GM12872 (cell line): ENCODE data around the gene TLR1.
A peak's percentile ranks its signal among the peaks of the same experiment; 100 is the strongest.

Experiments
- TF ChIP-seq, protein P1 (sequence below): IDR thresholded peaks from 3 replicates; pipeline ENCODE4 v1.5.1; 2011; ENCODE audit warnings: low read depth, mild to moderate bottlenecking, low read length, moderate library complexity; ENCODE audit not compliant: insufficient read depth

Gene TLR1

DNA sequence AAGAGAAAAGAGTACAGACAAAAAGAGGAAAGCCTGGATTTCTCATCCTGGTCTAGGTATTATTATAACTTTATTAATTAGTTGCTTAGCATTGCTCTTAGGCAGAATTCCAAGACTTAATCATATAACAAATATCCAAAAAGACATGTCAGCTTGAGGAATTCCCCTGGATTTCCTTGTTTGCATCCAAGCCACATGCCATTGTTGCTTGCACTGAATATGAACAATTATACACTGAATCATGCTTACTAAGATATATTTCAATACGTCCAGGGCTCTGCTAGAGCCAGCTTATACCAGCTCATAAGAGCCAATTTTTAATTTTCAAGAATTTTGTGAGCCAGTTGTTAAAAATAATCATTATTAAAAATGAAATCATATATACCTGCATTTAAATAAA, 16.3 kb downstream of the TLR1 start:
- TF ChIP-seq, protein P1, sequence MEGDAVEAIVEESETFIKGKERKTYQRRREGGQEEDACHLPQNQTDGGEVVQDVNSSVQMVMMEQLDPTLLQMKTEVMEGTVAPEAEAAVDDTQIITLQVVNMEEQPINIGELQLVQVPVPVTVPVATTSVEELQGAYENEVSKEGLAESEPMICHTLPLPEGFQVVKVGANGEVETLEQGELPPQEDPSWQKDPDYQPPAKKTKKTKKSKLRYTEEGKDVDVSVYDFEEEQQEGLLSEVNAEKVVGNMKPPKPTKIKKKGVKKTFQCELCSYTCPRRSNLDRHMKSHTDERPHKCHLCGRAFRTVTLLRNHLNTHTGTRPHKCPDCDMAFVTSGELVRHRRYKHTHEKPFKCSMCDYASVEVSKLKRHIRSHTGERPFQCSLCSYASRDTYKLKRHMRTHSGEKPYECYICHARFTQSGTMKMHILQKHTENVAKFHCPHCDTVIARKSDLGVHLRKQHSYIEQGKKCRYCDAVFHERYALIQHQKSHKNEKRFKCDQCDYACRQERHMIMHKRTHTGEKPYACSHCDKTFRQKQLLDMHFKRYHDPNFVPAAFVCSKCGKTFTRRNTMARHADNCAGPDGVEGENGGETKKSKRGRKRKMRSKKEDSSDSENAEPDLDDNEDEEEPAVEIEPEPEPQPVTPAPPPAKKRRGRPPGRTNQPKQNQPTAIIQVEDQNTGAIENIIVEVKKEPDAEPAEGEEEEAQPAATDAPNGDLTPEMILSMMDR = no peak

DNA sequence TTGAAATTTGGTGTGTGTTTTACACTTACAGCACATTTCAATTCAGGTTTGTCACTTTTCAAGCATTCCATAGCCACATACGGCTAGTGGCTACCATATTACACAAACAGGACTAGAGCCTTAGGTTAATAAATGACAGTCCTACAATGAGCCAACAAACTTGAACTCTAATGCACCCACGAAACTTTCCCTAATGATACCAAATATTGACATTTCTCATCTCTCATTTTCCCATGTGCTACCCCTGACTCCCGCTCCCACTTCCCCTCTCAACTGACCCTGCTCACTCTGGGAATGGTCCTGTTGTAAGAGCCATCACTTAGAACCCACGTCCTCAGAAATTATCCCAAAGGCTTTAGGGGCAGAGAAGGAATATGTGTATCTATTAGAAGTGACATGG, 16.9 kb downstream of the TLR1 start:
- TF ChIP-seq, protein P1 = no peak

DNA sequence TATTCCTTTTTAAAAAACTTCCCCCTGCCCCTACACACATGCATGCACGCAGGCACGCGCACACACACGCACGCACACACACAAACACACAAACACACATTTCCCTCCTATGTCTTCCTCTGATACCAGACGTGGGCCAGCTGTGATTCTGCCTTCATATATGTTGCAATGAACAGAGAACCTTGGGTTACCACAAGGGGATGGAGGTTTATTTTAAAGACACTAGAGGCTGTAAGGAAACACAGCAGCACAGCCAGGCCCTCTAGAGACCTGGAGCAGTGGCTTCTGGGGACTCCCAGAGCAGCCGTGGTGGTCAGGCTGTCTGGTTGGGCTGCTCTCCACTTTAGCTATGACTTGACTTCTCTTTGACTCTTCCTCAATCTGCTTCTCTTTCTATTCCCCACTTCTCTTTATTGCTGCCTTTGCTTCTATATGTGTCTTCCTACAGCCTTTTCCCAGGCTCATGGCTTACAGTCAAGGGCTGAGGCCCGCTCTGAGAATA, 18.6 kb downstream of the TLR1 start:
- TF ChIP-seq, protein P1 = no peak

DNA sequence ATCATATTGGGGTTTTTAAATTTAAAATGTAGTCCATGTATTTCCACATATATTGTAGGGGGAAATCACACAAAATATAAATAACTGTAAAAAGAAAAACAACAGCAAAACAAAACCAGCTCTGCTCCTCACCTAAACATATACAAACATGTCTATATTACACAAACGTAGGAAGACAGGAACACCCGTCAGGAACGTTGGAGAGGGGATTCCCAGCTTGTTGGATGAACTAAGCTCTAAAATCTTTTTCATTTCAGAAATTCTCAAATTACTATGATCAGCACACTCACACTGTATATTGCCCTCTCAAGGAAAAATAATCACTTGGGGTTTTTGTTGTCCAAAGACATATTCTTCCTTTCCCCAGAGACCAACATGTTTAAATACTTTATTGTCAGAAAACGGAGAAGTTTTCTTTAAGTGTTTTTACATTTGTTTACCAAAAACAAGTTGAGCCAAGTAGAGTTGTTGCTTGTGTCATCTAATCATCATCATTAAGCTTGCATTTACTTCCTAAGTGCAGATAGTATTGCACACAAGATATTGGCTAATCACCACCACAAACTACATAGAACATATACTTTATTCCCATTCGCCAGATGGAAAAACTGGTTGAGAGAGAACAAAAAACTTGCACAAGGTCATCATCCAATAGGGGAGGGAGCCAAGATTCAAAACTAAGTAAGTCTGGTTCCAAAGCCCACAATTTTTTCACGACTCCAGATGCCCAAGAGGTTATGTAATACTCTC, 19.4 kb downstream of the TLR1 start:
- TF ChIP-seq, protein P1 = no peak

DNA sequence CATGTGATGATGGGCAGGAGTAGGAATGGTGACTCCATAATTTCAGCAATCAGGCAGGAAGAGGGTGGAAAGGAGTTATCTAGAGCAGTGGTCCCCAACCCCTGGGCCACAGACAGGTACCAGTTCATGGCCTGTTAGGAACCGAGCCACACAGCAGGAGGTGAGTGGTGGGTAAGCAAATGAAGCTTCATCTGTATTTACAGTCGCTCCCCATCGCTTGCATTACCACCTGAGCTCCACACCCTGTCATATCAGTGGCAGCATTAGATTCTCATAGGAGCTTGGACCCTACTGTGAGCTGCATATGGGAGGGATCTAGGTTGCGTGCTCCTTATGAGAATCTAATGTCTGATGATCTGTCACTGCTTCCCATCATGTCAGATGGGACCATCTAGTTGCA, 20.4 kb downstream of the TLR1 start:
- TF ChIP-seq, protein P1 = no peak

DNA sequence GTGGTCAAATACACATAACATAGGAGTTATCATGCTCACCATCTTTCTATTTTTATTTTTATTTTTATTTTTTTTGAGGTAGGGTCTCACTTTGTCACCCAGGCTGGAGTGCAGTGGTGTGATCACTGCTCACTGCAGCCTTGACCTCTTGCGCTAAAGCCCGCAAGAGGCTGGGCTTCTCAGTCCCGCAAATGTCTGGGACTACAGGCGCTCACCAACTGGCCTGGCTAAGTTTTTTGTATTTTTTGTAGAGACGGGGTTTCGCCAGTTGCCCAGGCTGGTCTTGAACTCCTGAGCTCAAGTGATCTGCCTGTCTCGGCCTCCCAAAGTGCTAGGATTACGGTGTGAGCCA, 21.5 kb downstream of the TLR1 start:
- TF ChIP-seq, protein P1 = no peak

DNA sequence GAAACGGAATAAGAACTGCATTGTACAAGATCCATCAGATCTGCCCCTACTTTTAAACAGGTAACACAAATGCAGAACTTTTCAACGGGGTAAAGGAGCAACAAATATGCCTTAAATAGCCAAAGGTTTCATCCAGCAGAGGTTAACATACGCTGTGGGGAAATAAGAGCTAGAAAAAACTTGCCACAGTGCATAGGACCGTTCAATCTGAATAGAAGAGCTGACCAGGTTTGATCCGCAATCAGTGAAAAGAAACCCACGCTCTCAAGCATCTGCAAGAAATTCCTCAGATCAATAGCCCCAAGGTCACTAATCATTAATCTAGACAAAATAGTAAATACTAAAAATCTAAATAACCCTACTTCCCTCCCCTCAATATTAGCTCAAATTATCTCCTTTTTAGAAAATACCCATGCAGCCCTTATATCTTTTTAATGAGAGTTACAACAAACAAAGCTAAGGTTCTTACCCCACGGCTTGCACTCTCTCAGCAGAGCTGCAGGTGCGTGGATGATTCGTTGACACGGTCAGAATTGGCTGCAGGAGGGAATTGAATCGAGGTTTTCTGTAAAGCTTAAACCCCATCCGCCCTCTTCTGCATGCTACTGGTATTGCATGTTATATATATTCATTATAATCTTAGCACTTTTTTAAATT, 22.0 kb downstream of the TLR1 start, which contains the start of gene TLR10:
TLR10 (minus strand) TSS at position 539 of the 657 bp plus-strand sequence. CDS start 7,400 bp downstream, outside the sequence.
- TF ChIP-seq, protein P1 = peak; percentile 59
